ENCODE measurements around the gene CKAP4. TPM values are rescaled to one million over a fixed set of nuclear protein-coding genes. Genes with fewer than 3 reads are reported as not detected.

CKAP4 gene
- total and polyA plus RNA-seq, 10 of the 15 experiments (the other 5 are each of a cell fraction or from before 2014, with no cell fraction given): 0.39 to 23.6 (median 11.1) TPM

DNA sequence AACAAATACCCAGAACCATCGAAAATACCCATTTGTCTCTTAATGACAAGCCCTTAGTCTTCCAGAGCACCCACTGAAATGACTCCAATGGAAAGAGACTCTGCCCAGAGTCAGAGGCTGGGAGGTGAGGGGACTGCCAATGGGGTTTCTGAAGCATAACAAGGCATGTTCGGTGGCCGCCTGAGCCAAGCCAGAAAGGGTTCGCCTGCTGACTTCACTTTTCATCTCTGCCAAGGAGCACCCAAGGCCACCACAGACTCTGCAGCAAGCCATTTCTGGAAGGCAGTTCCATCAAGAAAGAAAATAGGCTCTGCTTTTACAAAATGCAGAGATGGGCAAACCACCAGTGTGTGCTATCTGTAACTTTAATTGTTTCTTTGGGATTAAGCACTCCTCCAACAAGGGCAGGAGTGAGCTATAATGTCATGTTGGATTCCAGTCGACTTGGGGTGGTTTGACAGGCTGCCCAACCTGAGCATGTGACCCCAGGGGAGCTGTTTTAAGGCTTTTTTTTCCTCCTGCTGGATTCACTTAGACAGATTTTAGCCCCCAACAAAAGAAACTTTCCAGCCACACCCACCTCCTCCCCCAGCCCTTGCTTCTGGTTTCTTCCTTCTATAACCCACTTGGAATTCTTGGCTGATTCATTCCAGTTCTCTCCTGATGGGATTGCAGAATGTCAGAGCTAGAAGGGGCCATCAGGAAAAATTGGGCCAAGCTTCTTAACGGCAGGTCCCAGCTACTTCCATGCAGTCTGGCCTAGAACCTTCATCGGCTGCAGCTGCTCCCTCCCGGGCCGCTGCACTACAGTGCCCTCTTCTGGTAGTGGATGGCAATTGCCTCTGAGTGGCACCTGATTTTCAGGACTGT, 24.1 kb downstream of the CKAP4 start (continued):
- TF ChIP-seq, protein P1, sequence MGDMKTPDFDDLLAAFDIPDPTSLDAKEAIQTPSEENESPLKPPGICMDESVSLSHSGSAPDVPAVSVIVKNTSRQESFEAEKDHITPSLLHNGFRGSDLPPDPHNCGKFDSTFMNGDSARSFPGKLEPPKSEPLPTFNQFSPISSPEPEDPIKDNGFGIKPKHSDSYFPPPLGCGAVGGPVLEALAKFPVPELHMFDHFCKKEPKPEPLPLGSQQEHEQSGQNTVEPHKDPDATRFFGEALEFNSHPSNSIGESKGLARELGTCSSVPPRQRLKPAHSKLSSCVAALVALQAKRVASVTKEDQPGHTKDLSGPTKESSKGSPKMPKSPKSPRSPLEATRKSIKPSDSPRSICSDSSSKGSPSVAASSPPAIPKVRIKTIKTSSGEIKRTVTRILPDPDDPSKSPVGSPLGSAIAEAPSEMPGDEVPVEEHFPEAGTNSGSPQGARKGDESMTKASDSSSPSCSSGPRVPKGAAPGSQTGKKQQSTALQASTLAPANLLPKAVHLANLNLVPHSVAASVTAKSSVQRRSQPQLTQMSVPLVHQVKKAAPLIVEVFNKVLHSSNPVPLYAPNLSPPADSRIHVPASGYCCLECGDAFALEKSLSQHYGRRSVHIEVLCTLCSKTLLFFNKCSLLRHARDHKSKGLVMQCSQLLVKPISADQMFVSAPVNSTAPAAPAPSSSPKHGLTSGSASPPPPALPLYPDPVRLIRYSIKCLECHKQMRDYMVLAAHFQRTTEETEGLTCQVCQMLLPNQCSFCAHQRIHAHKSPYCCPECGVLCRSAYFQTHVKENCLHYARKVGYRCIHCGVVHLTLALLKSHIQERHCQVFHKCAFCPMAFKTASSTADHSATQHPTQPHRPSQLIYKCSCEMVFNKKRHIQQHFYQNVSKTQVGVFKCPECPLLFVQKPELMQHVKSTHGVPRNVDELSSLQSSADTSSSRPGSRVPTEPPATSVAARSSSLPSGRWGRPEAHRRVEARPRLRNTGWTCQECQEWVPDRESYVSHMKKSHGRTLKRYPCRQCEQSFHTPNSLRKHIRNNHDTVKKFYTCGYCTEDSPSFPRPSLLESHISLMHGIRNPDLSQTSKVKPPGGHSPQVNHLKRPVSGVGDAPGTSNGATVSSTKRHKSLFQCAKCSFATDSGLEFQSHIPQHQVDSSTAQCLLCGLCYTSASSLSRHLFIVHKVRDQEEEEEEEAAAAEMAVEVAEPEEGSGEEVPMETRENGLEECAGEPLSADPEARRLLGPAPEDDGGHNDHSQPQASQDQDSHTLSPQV (IDR thresholded peaks at IDR 0.05): no peak
- TF ChIP-seq, protein P2, sequence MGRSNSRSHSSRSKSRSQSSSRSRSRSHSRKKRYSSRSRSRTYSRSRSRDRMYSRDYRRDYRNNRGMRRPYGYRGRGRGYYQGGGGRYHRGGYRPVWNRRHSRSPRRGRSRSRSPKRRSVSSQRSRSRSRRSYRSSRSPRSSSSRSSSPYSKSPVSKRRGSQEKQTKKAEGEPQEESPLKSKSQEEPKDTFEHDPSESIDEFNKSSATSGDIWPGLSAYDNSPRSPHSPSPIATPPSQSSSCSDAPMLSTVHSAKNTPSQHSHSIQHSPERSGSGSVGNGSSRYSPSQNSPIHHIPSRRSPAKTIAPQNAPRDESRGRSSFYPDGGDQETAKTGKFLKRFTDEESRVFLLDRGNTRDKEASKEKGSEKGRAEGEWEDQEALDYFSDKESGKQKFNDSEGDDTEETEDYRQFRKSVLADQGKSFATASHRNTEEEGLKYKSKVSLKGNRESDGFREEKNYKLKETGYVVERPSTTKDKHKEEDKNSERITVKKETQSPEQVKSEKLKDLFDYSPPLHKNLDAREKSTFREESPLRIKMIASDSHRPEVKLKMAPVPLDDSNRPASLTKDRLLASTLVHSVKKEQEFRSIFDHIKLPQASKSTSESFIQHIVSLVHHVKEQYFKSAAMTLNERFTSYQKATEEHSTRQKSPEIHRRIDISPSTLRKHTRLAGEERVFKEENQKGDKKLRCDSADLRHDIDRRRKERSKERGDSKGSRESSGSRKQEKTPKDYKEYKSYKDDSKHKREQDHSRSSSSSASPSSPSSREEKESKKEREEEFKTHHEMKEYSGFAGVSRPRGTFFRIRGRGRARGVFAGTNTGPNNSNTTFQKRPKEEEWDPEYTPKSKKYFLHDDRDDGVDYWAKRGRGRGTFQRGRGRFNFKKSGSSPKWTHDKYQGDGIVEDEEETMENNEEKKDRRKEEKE (IDR thresholded peaks at IDR 0.05): no peak
- TF ChIP-seq IRF4 (IDR thresholded peaks at IDR 0.05; ENCODE audit: low read depth, low read length) (no peak), SRF (IDR thresholded peaks at IDR 0.05; ENCODE audit: low read depth in 2 of 2, low read length in 2 of 2) (no peak)
- TF ChIP-seq, protein P3, sequence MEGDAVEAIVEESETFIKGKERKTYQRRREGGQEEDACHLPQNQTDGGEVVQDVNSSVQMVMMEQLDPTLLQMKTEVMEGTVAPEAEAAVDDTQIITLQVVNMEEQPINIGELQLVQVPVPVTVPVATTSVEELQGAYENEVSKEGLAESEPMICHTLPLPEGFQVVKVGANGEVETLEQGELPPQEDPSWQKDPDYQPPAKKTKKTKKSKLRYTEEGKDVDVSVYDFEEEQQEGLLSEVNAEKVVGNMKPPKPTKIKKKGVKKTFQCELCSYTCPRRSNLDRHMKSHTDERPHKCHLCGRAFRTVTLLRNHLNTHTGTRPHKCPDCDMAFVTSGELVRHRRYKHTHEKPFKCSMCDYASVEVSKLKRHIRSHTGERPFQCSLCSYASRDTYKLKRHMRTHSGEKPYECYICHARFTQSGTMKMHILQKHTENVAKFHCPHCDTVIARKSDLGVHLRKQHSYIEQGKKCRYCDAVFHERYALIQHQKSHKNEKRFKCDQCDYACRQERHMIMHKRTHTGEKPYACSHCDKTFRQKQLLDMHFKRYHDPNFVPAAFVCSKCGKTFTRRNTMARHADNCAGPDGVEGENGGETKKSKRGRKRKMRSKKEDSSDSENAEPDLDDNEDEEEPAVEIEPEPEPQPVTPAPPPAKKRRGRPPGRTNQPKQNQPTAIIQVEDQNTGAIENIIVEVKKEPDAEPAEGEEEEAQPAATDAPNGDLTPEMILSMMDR (IDR thresholded peaks at IDR 0.05 in 2 of 3, conservative IDR thresholded peaks at IDR 0.05 in 1 of 3; ENCODE audit: control insufficient read depth in 2 of 3, extremely low read depth in 1 of 3, insufficient read depth in 1 of 3, low read depth in 3 of 3, low read length in 3 of 3): peak; percentile 84 to 98 (median 95)
- TF ChIP-seq, protein P4, sequence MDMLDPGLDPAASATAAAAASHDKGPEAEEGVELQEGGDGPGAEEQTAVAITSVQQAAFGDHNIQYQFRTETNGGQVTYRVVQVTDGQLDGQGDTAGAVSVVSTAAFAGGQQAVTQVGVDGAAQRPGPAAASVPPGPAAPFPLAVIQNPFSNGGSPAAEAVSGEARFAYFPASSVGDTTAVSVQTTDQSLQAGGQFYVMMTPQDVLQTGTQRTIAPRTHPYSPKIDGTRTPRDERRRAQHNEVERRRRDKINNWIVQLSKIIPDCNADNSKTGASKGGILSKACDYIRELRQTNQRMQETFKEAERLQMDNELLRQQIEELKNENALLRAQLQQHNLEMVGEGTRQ (IDR thresholded peaks at IDR 0.05; ENCODE audit: borderline replicate concordance, low read depth, low read length): no peak
- TF ChIP-seq, protein P5, sequence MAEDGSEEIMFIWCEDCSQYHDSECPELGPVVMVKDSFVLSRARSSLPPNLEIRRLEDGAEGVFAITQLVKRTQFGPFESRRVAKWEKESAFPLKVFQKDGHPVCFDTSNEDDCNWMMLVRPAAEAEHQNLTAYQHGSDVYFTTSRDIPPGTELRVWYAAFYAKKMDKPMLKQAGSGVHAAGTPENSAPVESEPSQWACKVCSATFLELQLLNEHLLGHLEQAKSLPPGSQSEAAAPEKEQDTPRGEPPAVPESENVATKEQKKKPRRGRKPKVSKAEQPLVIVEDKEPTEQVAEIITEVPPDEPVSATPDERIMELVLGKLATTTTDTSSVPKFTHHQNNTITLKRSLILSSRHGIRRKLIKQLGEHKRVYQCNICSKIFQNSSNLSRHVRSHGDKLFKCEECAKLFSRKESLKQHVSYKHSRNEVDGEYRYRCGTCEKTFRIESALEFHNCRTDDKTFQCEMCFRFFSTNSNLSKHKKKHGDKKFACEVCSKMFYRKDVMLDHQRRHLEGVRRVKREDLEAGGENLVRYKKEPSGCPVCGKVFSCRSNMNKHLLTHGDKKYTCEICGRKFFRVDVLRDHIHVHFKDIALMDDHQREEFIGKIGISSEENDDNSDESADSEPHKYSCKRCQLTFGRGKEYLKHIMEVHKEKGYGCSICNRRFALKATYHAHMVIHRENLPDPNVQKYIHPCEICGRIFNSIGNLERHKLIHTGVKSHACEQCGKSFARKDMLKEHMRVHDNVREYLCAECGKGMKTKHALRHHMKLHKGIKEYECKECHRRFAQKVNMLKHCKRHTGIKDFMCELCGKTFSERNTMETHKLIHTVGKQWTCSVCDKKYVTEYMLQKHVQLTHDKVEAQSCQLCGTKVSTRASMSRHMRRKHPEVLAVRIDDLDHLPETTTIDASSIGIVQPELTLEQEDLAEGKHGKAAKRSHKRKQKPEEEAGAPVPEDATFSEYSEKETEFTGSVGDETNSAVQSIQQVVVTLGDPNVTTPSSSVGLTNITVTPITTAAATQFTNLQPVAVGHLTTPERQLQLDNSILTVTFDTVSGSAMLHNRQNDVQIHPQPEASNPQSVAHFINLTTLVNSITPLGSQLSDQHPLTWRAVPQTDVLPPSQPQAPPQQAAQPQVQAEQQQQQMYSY (CRISPR knock-in tag; IDR thresholded peaks at IDR 0.05): no peak
